ENCODE measurements around the gene YIF1A.
"Not testable (repeated sequence)": the region's sequence is repeated elsewhere in the genome, so short reads cannot be mapped to it uniquely, and the experiment has no call there.

The YIF1A gene

GRCh38 chr11:66285250-66285947 is 3.5 kb downstream of the YIF1A start:
- no peak for DNase-seq

GRCh38 chr11:66284526-66285078 is 4.3 kb downstream of the YIF1A start:
- no peak for DNase-seq

- no peak for DNase-seq
Measured at GRCh38 chr11:66283461-66284105, 5.4 kb downstream of the YIF1A start.

- peak; percentile 90 for DNase-seq
Measured at GRCh38 chr11:66282468-66283455, 6.2 kb downstream of the YIF1A start.

- DNase-seq: no peak
Measured at GRCh38 chr11:66281776-66282467, 7.0 kb downstream of the YIF1A start.

GRCh38 chr11:66281001-66281400 is 7.9 kb downstream of the YIF1A start:
- DNase-seq: no peak

- no peak for DNase-seq
Measured at GRCh38 chr11:66280428-66280827, 8.5 kb downstream of the YIF1A start.

GRCh38 chr11:66279092-66279734 is 9.7 kb downstream of the YIF1A start:
- no peak for DNase-seq

GRCh38 chr11:66278363-66279091 is 10.4 kb downstream of the YIF1A start:
- DNase-seq: no peak

GRCh38 chr11:66277471-66278362 is 11.2 kb downstream of the YIF1A start, which contains the start of gene CNIH2:
Gene CNIH2 (plus strand): TSS chr11:66278175. CDS start chr11:66278457, 282 bp downstream.
- no peak for DNase-seq

GRCh38 chr11:66277064-66277463 is 11.9 kb downstream of the YIF1A start:
- DNase-seq: not testable (repeated sequence)

- DNase-seq: not testable (repeated sequence)
Measured at GRCh38 chr11:66276619-66277018, 12.3 kb downstream of the YIF1A start.

- DNase-seq: no peak
Measured at GRCh38 chr11:66275984-66276612, 12.8 kb downstream of the YIF1A start.

- DNase-seq: no peak
Measured at GRCh38 chr11:66275396-66275795, 13.5 kb downstream of the YIF1A start.

GRCh38 chr11:66274219-66274618 is 14.7 kb downstream of the YIF1A start:
- DNase-seq: no peak

- no peak for DNase-seq
Measured at GRCh38 chr11:66272596-66272995, 16.3 kb downstream of the YIF1A start.

GRCh38 chr11:66271816-66272215 is 17.1 kb downstream of the YIF1A start:
- no peak for DNase-seq

GRCh38 chr11:66268952-66269905 is 19.7 kb downstream of the YIF1A start:
- no peak for DNase-seq

Measured in NCI-H1417 treated with DMSO at 0.1 percent for 48 hours (cell line).